Endodermal cell (in vitro differentiated cells): ENCODE data around the gene PICK1. TPM values are rescaled to one million over a fixed set of nuclear protein-coding genes. Genes with fewer than 3 reads are reported as not detected.

Source experiments
- DNase-seq: peaks from one replicate; pipeline ENCODE4 v3.0.0-alpha.2; 2017
- H3K27ac ChIP-seq: 2 replicates; pipeline ENCODE4 v1.5.1; 2013; ENCODE audit warnings: mild to moderate bottlenecking, low read depth, low read length, moderate library complexity
- H3K27me3 ChIP-seq: 2 replicates; pipeline ENCODE4 v1.6.1; 2013; ENCODE audit warnings: mild to moderate bottlenecking, low read length, moderate library complexity; ENCODE audit not compliant: insufficient read depth, control insufficient read depth, poor library complexity, severe bottlenecking
- H3K36me3 ChIP-seq: 2 replicates; pipeline ENCODE4 v1.7.0; 2013; ENCODE audit warnings: mild to moderate bottlenecking, low read length, moderate library complexity; ENCODE audit not compliant: control insufficient read depth, insufficient read depth
- H3K4me1 ChIP-seq: one replicate; pipeline ENCODE4 v1.7.0; 2013; ENCODE audit warnings: low read length; ENCODE audit not compliant: control insufficient read depth, insufficient read depth
- H3K4me3 ChIP-seq: 2 replicates; pipeline ENCODE4 v1.5.1; 2013; ENCODE audit warnings: mild to moderate bottlenecking, low read length, moderate library complexity
- H3K9ac ChIP-seq: 2 replicates; pipeline ENCODE4 v1.6.1; 2013; ENCODE audit warnings: mild to moderate bottlenecking, low read length, moderate library complexity; ENCODE audit not compliant: poor library complexity, severe bottlenecking; ENCODE audit errors: extremely low read depth
- H3K9me3 ChIP-seq: 2 replicates; pipeline ENCODE4 v1.6.1; 2013; ENCODE audit warnings: mild to moderate bottlenecking, low read length, moderate library complexity; ENCODE audit not compliant: control insufficient read depth
- H3K27ac Mint-ChIP-seq: 2 replicates; pipeline ENCODE4 v1.8.0; 2020; ENCODE audit warnings: mixed read lengths
- H3K27me3 Mint-ChIP-seq: 2 replicates; pipeline ENCODE4 v1.8.0; 2021; ENCODE audit warnings: mild to moderate bottlenecking, mixed read lengths; ENCODE audit not compliant: insufficient read depth
- H3K36me3 Mint-ChIP-seq: 2 replicates; pipeline ENCODE4 v1.8.0; 2020; ENCODE audit warnings: low read depth, mixed read lengths
- H3K4me1 Mint-ChIP-seq: 2 replicates; pipeline ENCODE4 v1.8.0; 2020; ENCODE audit warnings: mixed read lengths
- H3K4me3 Mint-ChIP-seq: 2 replicates; pipeline ENCODE4 v1.8.0; 2020; ENCODE audit warnings: mild to moderate bottlenecking, moderate library complexity, mixed read lengths
- H3K9me3 Mint-ChIP-seq: 2 replicates; pipeline ENCODE4 v1.8.0; 2020; ENCODE audit warnings: mild to moderate bottlenecking, mixed read lengths
- WGBS, 2 experiments: methylation state at CpG; one replicate each; pipeline versions ENCODE4 v1.1.5 to v1.1.7; 2013; ENCODE audit warnings: missing lambda C conversion rate in 2 of 2, mixed read lengths in 1 of 2; ENCODE audit not compliant: insufficient coverage in 1 of 2, insufficient read length in 1 of 2; 5-methylcytosine and 5-hydroxymethylcytosine counted together
- total RNA-seq, 2 donors: library from RNA; stranded (reverse); fragmentation: NEBNext Ultra II Directional in 1 of 2; extraction: Animal tissue kit (Norgen Biotek cat#: 25700) in 1 of 2; gene quantifications; 2 replicates in 1 of 2; 3 replicates in 1 of 2; pipeline ENCODE4 v1.2.1, GENCODE V29; 2021
- TF ChIP-seq, protein P1 (sequence below): fragments of 200-600 bp; sonication (generic); conservative IDR thresholded peaks from 2 replicates; pipeline ENCODE4 v1.5.0; 2021; ENCODE audit warnings: antibody characterized with exemption, mild to moderate bottlenecking

Gene PICK1
- total RNA-seq, 2 donors from 2014 or later, result 42.7 to 54.1 TPM

DNA sequence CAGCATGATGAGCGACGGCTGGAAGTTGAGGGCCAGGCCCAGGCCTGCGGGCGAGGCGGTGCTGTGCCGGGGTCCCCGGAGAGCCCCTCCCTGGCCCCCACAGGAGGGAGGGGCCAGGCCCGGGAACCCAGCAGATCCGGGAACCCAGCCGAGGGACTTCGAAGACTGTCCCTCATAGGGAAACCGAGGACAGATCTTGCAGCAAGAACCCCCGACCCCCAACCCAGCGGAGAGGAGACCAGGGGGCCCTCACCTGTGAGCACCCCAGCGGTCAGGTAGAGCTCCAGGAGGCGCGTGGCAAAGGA, 24.4 kb downstream of the PICK1 start:
- H3K4me3 Mint-ChIP-seq, result no peak overlapping the region

DNA sequence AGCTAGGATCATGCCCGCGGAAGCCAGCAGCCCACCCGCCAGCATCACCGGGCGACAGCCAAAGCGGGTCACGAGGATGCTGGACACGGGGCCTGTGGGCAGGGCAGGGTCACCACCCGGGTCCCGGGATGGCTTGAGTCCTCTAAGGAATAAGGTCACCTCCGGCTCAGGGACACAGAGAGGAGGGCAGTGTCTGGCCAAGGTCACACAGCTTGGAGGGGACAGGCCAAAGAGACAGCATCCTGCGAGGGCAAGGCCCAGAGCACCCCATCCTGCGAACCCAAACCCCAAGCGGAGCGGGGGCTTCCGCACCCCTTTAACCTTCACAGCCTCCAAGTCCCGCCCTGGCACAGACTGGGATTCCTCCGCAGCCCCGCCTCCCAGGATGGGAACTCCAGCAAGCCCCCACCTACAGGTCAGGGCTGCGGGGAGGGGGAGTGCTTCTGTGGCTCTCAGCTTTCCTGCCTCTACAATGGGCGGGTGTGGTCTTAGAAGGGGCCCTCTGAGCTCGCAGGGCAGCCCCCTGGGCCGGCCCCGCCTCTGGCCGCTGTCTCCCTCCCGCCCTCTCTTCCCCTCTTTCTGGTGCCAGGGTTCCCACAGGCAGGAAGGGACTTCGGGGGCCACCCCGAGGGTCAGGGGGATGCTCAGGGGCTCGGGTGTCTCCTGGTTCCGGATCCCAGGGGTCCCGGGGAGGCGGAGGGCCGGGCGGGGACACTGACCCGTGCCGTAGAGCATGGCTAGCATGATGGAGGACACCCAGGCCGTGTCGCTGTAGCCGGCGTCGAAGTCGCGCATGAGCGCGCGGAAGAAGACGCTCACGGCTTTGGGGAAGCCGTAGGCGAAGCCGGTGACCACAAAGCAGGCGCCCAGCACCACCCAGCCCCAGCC, 25.0 kb downstream of the PICK1 start:
- no peak overlapping the region for H3K4me3 Mint-ChIP-seq
- no peak overlapping the region for H3K9ac ChIP-seq
- 70 to 88% methylated on average over 30 to 52 of the region's 52 CpGs for WGBS, 2 experiments
- H3K9me3 ChIP-seq, result no peaks in the 10 kb centered on the region
- no peaks in the 10 kb centered on the region for H3K36me3 ChIP-seq
- no peaks in the 10 kb centered on the region for H3K36me3 Mint-ChIP-seq
- no peak overlapping the region for H3K4me3 ChIP-seq
- H3K27ac ChIP-seq, result no peak overlapping the region
- H3K9me3 Mint-ChIP-seq, result no peaks in the 10 kb centered on the region
- H3K27ac Mint-ChIP-seq, result no peak overlapping the region
- H3K27me3 ChIP-seq, result peaks cover 27% of the 10 kb centered on the region
- peaks cover 4% of the 10 kb centered on the region for H3K4me1 Mint-ChIP-seq
- H3K4me1 ChIP-seq, result peaks cover 7% of the 10 kb centered on the region
- peaks cover 39% of the 10 kb centered on the region for H3K27me3 Mint-ChIP-seq
- TF ChIP-seq, protein P1, sequence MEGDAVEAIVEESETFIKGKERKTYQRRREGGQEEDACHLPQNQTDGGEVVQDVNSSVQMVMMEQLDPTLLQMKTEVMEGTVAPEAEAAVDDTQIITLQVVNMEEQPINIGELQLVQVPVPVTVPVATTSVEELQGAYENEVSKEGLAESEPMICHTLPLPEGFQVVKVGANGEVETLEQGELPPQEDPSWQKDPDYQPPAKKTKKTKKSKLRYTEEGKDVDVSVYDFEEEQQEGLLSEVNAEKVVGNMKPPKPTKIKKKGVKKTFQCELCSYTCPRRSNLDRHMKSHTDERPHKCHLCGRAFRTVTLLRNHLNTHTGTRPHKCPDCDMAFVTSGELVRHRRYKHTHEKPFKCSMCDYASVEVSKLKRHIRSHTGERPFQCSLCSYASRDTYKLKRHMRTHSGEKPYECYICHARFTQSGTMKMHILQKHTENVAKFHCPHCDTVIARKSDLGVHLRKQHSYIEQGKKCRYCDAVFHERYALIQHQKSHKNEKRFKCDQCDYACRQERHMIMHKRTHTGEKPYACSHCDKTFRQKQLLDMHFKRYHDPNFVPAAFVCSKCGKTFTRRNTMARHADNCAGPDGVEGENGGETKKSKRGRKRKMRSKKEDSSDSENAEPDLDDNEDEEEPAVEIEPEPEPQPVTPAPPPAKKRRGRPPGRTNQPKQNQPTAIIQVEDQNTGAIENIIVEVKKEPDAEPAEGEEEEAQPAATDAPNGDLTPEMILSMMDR, result no peak
- peak; percentile 67 for DNase-seq

More for the DNA sequence above, 24.4 kb downstream of the PICK1 start:
- Histone ChIP-seq H3K4me1 (peaks cover 7% of the 10 kb centered on the region), H3K9ac (no peak overlapping the region), H3K36me3 (no peaks in the 10 kb centered on the region), H3K4me3 (no peak overlapping the region), H3K9me3 (no peaks in the 10 kb centered on the region), H3K27ac (no peak overlapping the region), H3K27me3 (peaks cover 27% of the 10 kb centered on the region)
- Mint-ChIP-seq H3K4me1 (peaks cover 4% of the 10 kb centered on the region), H3K27me3 (peaks cover 39% of the 10 kb centered on the region), H3K27ac (no peak overlapping the region), H3K9me3 (no peaks in the 10 kb centered on the region), H3K36me3 (no peaks in the 10 kb centered on the region)
- TF ChIP-seq, protein P1, result no peak
- DNase-seq, result no peak
- 43 to 52% methylated on average over 15 to 17 of the region's 17 CpGs for WGBS, 2 experiments

DNA sequence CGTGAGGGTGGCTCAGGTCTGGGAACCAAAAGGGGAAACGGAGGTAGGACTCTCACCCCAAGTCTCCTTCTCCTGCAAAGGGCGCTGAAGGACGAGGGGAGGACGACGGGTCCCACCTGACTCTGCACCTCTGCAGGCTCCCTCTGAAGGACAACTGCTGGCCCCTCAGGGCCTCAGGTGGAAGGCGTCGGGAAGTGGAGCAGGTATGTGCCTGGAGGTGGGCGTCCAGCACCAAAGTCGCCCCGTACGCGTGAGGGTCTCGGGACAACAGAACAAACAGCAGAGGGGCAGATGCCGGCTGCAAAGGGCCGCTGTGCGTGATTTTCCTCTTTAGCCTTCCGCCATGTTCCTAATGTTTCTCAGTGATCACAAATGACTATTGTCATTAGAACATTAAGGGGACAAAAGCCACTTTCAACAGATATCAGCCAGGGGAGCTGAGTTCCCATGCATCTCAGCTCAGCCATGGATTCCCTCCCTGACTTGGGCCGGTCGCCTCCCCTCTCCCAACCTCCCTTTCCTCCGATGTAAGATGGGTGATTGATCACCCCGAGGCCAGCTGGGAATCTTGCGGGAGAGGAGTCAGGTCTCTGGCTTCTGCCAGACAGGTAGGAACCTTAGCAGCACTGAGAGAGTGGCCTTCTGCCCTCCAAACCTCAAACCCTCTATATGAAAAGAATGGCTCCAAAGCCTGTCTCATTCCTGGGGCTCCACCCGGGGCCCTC, 25.9 kb downstream of the PICK1 start:
- Mint-ChIP-seq H3K27me3 (peaks cover 45% of the 10 kb centered on the region), H3K9me3 (no peaks in the 10 kb centered on the region), H3K4me1 (peaks cover 4% of the 10 kb centered on the region), H3K36me3 (no peaks in the 10 kb centered on the region), H3K27ac (no peak overlapping the region), H3K4me3 (no peak overlapping the region)
- H3K4me1 ChIP-seq, result peaks cover 7% of the 10 kb centered on the region
- no peak overlapping the region for H3K4me3 ChIP-seq
- 93 to 95% methylated on average over 17 to 24 of the region's 24 CpGs for WGBS, 2 experiments
- H3K9ac ChIP-seq, result no peak overlapping the region
- TF ChIP-seq, protein P1, result no peak
- H3K27ac ChIP-seq, result no peak overlapping the region
- peak; percentile 47 for DNase-seq
- H3K27me3 ChIP-seq, result peaks cover 27% of the 10 kb centered on the region
- H3K9me3 ChIP-seq, result no peaks in the 10 kb centered on the region
- no peaks in the 10 kb centered on the region for H3K36me3 ChIP-seq
